Measurements from ENCODE around the gene DPEP2. TPM values are rescaled to one million over a fixed set of nuclear protein-coding genes. Genes with fewer than 3 reads are reported as not detected.

Gene DPEP2
- total RNA-seq, 3 donors from 2014 or later: 1.3 to 7.7 (median 2.5) TPM

DNA sequence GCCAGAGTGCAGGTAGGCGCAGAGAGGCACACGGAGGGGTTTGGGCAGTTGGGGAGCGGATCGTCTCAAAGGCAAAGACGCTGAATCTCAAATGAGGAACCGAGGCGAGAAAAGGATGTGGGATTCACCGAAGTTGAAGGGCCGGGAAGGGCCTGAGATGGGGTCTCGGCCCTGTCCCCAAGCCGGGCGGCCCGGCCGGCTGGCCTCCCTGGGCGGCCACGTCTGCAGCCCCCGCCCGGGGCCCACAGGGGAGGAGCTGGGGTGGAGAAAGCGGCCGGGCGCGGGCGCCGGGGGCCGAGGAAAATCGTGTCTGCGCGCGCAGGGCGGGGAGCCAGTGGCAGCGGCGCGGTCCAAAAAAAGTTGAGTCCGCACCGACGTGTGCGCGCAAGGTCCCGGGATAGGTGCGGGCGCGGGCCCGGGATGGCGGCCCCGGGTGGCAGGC, 31.3 kb downstream of the DPEP2 start:
- Histone ChIP-seq H3K27ac (peak overlapping the region; percentile 92 to 98), H3K4me3 (peak overlapping the region; percentile 84 to 96 (median 89)), H3K4me1 (peaks cover 4 to 14% of the 10 kb centered on the region in 2 donors), H3K27me3 (no peaks in the 10 kb centered on the region), H3K9me3 (no peaks in the 10 kb centered on the region), H3K36me3 (no peaks in the 10 kb centered on the region)
- no peak for DNase-seq (ENCODE audit: low spot score in 2 of 2)
- intact Hi-C loops (cut with DNase I; ENCODE audit: low total_unique reads): no loop called here
- TF ChIP-seq POLR2A (IDR thresholded peaks at IDR 0.05): no peak

DNA sequence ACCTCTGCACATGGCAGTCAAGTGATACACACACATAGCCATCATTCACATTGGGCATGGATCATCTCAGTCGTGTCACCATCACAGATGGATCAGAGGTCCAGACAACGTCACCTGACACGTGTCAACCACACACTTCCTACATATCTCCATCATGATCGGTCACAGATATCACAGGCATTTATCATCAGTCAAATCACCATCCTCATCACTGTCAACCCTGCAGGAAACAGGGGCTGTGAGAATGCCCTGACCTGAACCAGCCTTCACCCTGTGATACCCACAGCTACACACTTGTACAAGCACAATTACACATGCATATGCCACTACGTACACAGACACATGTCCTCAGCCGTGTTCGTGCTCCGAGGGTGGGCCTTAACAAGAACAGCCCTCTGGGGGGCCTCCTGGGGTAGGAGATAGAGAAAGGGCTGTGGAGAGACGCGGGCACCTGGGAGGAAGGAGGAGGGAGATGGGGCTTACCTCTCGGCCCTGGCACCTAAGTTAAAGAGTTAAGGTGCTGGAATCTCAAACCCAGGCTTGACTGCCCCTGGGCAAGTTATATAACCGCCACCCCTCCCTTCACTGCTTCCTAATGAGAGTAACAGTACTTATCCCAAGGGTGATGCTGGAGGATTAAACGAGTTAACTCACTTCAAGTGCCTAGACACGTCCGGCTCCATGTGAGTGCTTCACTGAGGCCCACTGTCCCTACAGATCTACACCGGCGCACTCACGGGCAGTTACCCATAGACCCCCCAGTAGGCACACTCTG, 31.9 kb downstream of the DPEP2 start:
- H3K27ac ChIP-seq: peak overlapping the region; percentile 92 to 98
- no peaks in the 10 kb centered on the region for H3K36me3 ChIP-seq
- H3K4me3 ChIP-seq: peak overlapping the region; percentile 84 to 96 (median 89)
- no peaks in the 10 kb centered on the region for H3K9me3 ChIP-seq
- intact Hi-C loops (cut with DNase I; ENCODE audit: low total_unique reads): no loop called here
- DNase-seq (ENCODE audit: low spot score in 2 of 2): no peak
- H3K27me3 ChIP-seq: no peaks in the 10 kb centered on the region
- peaks cover 8 to 20% of the 10 kb centered on the region in 2 donors for H3K4me1 ChIP-seq
- TF ChIP-seq CTCF (IDR thresholded peaks at IDR 0.05) (no peak), POLR2AphosphoS5 (IDR thresholded peaks at IDR 0.05) (no peak), POLR2A (IDR thresholded peaks at IDR 0.05) (no peak)

DNA sequence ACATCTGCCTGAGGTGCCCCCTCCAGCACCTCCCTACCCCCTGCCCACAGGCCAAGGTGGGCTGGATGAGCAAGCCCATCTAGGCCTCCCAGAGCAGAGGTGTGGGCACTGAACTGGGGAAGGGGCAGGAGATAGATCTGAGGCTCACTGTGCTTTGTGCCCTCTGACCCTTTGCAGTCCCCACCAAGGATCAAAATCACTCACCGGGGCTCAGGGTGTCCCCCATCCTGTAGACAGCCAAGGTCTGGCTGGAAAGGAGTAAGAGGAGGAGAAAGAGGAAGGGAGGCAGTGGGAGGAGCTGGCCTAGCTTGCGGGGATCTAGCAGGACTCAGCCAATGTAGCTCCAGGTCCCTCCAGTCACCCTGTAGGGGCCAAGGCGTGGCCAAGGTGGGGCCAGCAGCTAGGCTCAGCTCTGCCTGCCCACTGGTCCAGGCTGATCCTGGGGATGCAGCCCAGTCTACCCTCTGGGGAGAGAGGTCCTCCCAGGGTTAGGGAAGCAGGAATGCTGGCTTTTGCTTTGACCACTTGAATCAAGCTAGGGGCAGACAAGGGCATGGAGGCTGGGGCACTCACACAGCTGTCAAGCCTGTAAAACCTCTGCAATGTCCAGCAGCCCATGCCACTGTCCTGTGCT, 32.6 kb downstream of the DPEP2 start:
- no peak for DNase-seq (ENCODE audit: low spot score in 2 of 2)
- Histone ChIP-seq H3K4me1 (peaks cover 14 to 27% of the 10 kb centered on the region in 2 donors), H3K27me3 (no peaks in the 10 kb centered on the region), H3K27ac (peak overlapping the region; percentile 92 to 98), H3K9me3 (no peaks in the 10 kb centered on the region), H3K36me3 (no peaks in the 10 kb centered on the region), H3K4me3 (peak overlapping the region; percentile 84 to 96 (median 89))
- intact Hi-C loops (cut with DNase I; ENCODE audit: low total_unique reads): no loop called here
- TF ChIP-seq POLR2A (IDR thresholded peaks at IDR 0.05) (no peak), POLR2AphosphoS5 (IDR thresholded peaks at IDR 0.05) (no peak), CTCF (IDR thresholded peaks at IDR 0.05) (no peak)

DNA sequence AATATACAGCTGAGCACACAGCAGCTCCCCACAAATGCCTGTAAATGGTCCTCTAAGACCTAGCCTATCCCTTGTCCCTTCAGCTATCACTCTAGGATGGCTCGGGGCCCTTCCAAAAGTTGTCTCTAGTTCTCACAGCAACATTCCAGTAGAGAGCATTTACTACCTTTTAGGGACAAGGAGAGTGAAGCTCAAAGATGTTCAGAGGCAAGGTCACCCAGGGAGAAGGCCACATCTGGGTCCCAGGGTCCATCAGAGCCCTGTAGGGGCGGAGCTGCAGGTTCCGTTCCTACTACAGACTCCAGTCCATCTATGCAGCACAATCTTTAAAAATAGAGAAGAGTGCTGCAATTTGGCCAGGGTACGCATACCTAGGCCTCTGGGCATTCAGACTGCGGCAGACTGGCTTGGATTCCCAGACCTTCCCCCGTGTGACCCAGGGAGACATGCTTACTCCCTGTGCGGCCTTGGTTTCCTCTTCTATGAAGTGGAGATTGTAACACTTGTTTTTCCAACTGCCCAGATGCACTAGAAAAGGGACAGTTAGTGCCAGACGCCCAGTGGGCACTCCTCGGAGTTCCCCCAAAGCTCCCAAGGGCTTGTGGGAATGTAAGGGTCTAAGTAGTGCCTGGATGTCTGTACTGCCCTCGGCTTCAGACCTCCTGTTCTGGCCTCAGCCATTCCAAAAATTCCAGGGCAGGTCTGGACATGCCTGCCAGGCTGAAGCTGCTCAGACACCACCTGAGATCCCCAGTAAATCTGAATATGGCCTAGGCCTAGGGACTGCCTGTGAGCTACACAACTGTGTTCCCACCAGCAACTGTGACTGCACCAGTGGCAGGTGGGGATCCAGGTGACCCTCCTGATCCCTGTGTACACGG, 33.4 kb downstream of the DPEP2 start:
- no peaks in the 10 kb centered on the region for H3K27me3 ChIP-seq
- TF ChIP-seq CTCF (IDR thresholded peaks at IDR 0.05) (no peak), POLR2A (IDR thresholded peaks at IDR 0.05) (no peak), POLR2AphosphoS5 (IDR thresholded peaks at IDR 0.05) (no peak)
- peak overlapping the region; percentile 84 to 96 (median 89) for H3K4me3 ChIP-seq
- H3K36me3 ChIP-seq: no peaks in the 10 kb centered on the region
- peak in 1 of 2 donors; percentile 58 for DNase-seq (ENCODE audit: low spot score in 2 of 2)
- peaks cover 20 to 33% of the 10 kb centered on the region in 2 donors for H3K4me1 ChIP-seq
- H3K27ac ChIP-seq: peak overlapping the region; percentile 92 to 98
- intact Hi-C loops (cut with DNase I; ENCODE audit: low total_unique reads): no loop called here
- no peaks in the 10 kb centered on the region for H3K9me3 ChIP-seq

DNA sequence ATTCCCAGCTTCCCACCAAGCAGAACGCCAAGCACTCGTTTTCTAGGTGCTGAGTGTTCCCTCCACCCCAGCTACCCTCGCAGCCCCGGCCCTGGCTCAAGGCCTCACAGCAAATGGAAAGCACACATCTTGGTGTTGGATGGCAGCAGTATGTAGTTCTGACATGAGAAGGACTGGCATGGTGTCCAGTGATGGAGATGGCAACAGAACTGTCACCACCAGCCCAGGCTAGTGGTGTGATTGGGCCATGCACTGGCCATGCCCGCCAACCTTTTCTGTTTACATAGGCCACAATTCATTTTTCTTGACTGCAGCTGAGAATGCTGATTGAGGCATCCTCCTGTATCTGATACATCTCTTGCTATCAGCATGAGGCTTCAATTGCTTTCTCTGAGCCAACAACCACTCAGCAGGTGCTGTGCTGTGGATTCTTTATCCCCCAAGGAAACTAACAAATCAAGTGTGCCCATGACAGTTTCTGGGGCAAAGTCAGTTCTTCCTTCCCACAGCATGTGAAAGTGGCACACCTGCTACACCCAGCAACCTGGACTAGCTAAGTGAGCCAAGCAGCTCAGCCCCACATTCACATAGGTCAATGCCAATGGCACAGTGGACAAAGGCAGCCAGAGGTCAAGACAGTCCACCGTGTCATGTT, 34.7 kb downstream of the DPEP2 start:
- Histone ChIP-seq H3K27me3 (no peaks in the 10 kb centered on the region), H3K27ac (no peak overlapping the region), H3K9me3 (no peaks in the 10 kb centered on the region), H3K4me3 (no peak overlapping the region), H3K36me3 (no peaks in the 10 kb centered on the region), H3K4me1 (peaks cover 22 to 35% of the 10 kb centered on the region in 2 donors)
- intact Hi-C loops (cut with DNase I; ENCODE audit: low total_unique reads): no loop called here
- no peak for TF ChIP-seq POLR2AphosphoS5 (IDR thresholded peaks at IDR 0.05)
- TF ChIP-seq CTCF (IDR thresholded peaks at IDR 0.05): no peak
- TF ChIP-seq POLR2A (IDR thresholded peaks at IDR 0.05): no peak
- DNase-seq (ENCODE audit: low spot score in 2 of 2): no peak

Measured in breast epithelium (tissue), 4 donors.